ENCODE data around the gene AKR7A3.

DNA sequence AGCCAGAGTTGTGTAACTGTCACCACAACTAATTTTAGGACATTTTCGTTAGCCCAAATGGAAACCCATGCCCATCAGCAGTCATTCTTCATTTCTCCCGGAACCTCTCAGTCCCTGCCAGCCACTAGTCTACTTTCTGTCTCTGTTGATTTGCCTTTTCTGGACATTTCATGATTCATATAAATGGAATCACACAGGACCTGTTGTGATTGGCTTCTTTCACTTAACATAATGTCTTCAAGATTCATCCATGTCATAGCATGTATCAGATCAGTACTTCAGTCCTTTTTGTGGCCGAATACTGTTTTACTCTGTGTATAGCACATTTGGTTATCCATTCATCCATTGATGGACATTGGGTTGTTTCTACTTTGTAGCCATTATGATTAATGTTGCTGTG, 30.6 kb upstream of the AKR7A3 start:
- TF ChIP-seq, protein P1, sequence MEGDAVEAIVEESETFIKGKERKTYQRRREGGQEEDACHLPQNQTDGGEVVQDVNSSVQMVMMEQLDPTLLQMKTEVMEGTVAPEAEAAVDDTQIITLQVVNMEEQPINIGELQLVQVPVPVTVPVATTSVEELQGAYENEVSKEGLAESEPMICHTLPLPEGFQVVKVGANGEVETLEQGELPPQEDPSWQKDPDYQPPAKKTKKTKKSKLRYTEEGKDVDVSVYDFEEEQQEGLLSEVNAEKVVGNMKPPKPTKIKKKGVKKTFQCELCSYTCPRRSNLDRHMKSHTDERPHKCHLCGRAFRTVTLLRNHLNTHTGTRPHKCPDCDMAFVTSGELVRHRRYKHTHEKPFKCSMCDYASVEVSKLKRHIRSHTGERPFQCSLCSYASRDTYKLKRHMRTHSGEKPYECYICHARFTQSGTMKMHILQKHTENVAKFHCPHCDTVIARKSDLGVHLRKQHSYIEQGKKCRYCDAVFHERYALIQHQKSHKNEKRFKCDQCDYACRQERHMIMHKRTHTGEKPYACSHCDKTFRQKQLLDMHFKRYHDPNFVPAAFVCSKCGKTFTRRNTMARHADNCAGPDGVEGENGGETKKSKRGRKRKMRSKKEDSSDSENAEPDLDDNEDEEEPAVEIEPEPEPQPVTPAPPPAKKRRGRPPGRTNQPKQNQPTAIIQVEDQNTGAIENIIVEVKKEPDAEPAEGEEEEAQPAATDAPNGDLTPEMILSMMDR (IDR thresholded peaks at IDR 0.05) = no peak
- no peak for TF ChIP-seq POLR2A (IDR thresholded peaks at IDR 0.05)

Data from ovary (tissue), 3 donors.